GM12865 (cell line): ENCODE results near the gene COL1A2.

Source experiments
- DNase-seq: peaks from one replicate; pipeline ENCODE4 v3.0.0; 2010; ENCODE audit warnings: low read depth
- H3K4me3 ChIP-seq: 2 replicates; pipeline ENCODE4 v1.5.1; 2011; ENCODE audit warnings: mild to moderate bottlenecking, low read depth, low read length, control low read depth
- TF ChIP-seq, protein P1 (sequence below): IDR thresholded peaks from 2 replicates; pipeline ENCODE4 v1.5.1; 2011; ENCODE audit warnings: low read length, control low read depth, low read depth, inconsistent platforms; ENCODE audit not compliant: insufficient read depth; ENCODE audit errors: missing control alignments

COL1A2 gene

DNA sequence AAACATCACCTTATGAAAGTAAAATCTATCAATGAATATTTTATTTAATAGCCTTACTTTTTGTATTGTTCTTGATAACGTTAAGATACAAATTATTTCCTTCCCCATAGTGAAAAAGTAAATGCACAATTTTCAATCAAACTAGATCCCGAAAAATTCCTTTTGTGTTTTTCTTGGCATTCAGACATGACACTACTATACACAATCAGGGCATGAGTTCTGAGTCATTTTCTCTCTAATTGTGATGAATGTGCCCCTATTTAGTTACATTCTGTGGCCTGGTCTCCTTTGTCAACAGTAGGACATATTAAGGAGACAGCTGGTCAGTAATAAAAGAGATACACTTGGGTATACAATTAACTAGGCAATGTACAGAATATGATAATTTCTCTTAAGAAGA lies 19.8 kb downstream of the COL1A2 start:
- no peak overlapping the region for H3K4me3 ChIP-seq
- DNase-seq = no peak
- TF ChIP-seq, protein P1, sequence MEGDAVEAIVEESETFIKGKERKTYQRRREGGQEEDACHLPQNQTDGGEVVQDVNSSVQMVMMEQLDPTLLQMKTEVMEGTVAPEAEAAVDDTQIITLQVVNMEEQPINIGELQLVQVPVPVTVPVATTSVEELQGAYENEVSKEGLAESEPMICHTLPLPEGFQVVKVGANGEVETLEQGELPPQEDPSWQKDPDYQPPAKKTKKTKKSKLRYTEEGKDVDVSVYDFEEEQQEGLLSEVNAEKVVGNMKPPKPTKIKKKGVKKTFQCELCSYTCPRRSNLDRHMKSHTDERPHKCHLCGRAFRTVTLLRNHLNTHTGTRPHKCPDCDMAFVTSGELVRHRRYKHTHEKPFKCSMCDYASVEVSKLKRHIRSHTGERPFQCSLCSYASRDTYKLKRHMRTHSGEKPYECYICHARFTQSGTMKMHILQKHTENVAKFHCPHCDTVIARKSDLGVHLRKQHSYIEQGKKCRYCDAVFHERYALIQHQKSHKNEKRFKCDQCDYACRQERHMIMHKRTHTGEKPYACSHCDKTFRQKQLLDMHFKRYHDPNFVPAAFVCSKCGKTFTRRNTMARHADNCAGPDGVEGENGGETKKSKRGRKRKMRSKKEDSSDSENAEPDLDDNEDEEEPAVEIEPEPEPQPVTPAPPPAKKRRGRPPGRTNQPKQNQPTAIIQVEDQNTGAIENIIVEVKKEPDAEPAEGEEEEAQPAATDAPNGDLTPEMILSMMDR = no peak

DNA sequence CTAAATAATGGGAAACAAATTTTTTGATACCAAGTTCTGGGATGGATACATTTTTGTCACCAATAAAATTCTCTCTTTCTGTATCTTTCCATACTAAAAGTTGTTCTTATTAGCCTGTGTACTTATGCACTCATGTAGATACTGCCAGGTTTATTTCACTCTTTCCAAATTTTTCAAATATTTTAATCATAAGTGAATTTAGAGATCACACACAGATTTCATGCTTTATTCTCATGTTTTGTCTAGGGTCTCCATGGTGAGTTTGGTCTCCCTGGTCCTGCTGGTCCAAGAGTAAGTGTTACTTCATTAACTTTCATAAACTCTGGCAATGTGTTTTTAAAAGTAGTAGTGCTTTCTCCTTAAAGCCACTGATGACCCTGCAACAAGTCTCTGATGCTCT lies 20.3 kb downstream of the COL1A2 start:
- TF ChIP-seq, protein P1 = no peak
- no peak for DNase-seq
- H3K4me3 ChIP-seq = no peak overlapping the region

DNA sequence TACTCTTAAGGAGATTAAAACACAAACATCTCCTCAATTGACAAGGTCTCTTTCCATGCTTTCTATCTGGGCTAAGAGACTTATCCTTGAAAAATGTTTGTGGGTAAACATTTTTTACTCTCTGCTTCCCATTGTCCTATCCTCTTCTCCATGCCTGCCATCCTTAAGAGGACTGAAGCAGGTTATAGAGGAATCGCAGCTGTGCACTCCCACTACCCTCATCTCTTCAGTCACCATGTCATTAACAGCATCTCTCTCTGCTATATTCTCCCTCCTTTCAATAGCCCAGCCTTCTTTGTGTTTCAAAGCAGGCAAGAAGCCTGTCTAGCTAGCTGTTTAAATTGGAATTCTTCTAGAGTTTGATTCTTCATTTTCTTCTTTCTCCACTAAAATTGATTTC lies 22.6 kb downstream of the COL1A2 start:
- no peak overlapping the region for H3K4me3 ChIP-seq
- TF ChIP-seq, protein P1 = no peak
- DNase-seq = no peak

DNA sequence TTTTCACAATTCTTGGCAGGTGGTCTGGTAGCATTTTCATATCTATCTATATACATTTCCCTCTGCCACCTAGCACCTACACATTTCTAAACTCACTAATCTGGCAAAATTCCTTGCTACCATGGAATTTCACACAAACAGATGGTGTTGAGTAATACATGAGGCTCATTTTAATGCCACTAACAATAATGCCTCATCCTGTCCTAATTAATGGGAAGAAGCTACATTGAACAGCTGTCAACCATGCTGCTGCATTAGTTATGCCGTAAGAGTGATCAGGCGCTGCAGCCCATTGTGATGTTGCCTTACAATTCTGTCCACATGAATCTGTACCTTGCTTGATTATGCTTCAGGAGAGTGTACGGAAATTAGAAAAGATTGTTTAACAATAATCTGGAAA lies 23.2 kb downstream of the COL1A2 start:
- no peak for DNase-seq
- H3K4me3 ChIP-seq = no peak overlapping the region
- TF ChIP-seq, protein P1 = no peak

DNA sequence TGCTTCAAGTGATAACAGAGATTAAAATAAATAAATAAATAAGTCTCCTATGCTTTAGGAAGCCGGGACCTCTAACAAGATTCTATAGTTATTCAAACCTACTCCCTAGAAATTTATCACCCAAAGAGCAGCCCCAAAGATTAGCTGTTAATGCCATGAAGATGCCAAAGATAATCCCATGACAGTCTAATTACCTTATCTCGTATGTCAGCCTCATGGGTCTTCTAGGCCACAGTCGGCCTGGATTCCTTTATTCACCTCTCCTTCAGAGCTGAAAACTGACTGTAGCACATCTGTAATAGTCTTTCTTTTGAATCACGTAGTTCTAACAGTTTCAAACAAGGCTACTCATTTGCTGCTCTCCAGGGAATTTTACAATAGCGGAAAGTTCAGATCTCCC lies 24.2 kb downstream of the COL1A2 start:
- TF ChIP-seq, protein P1 = no peak
- H3K4me3 ChIP-seq = no peak overlapping the region
- no peak for DNase-seq

DNA sequence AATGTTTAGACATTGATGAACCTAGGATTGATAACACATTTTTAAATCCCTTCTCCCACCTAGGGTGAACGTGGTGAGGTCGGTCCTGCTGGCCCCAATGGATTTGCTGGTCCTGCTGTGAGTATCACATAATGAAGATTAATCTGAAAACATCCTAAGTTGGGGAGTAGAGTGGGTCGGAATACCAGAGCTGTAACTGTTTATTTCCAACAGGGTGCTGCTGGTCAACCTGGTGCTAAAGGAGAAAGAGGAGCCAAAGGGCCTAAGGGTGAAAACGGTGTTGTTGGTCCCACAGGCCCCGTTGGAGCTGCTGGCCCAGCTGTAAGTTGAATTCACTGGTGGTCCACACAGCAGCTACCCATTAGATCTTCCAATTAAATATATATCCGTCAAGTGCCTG lies 25.6 kb downstream of the COL1A2 start:
- no peak for DNase-seq
- H3K4me3 ChIP-seq = no peak overlapping the region
- TF ChIP-seq, protein P1 = no peak

DNA sequence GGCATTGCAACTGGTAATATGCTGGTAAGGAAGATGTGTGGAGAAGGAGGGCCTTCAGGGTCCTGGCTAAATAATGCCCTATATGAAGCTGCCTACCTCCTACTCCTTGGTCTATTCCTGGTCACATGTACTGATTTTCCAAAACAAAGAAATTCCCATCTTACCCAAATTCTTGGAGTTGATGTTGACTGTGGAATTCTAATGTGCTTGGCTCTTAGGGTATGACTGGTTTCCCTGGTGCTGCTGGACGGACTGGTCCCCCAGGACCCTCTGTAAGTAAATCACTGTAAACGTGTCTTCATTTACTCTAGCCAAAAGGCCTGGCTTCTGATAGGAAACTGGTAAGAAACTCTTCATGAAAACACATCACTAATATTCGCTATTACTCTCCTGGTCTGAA lies 27.0 kb downstream of the COL1A2 start:
- TF ChIP-seq, protein P1 = no peak
- DNase-seq = no peak
- H3K4me3 ChIP-seq = no peak overlapping the region
